Activated naive CD4-positive, alpha-beta T cell treated with anti-CD3 and anti-CD28 coated beads, Interleukin-2, amount 50 U/mL, for 16 hours (primary cell): Measurements from ENCODE around the gene MCRIP1.

Source experiments
- DNase-seq: peaks from one replicate; pipeline ENCODE4 v3.0.0-alpha.2; 2020

MCRIP1 gene

GRCh38 chr17:81817758-81818147 lies 15.3 kb downstream of the MCRIP1 start:
- DNase-seq = no peak

- no peak for DNase-seq
Observed at GRCh38 chr17:81815646-81815986, 17.5 kb downstream of the MCRIP1 start.

GRCh38 chr17:81814748-81815645 lies 18.1 kb downstream of the MCRIP1 start:
- DNase-seq = no peak

- DNase-seq = no peak
Observed at GRCh38 chr17:81813861-81814683, 19.0 kb downstream of the MCRIP1 start.

GRCh38 chr17:81813371-81813684 lies 19.8 kb downstream of the MCRIP1 start:
- no peak for DNase-seq

GRCh38 chr17:81812571-81813370 lies 20.3 kb downstream of the MCRIP1 start:
- no peak for DNase-seq

GRCh38 chr17:81811705-81812570 lies 21.2 kb downstream of the MCRIP1 start:
- DNase-seq = no peak

- DNase-seq = no peak
Observed at GRCh38 chr17:81810892-81811704, 22.0 kb downstream of the MCRIP1 start.

- no peak for DNase-seq
Observed at GRCh38 chr17:81810476-81810875, 22.6 kb downstream of the MCRIP1 start.

GRCh38 chr17:81809556-81809998 lies 23.5 kb downstream of the MCRIP1 start:
- DNase-seq = no peak

GRCh38 chr17:81808778-81809555 lies 24.1 kb downstream of the MCRIP1 start:
- no peak for DNase-seq

GRCh38 chr17:81807839-81808238 lies 25.3 kb downstream of the MCRIP1 start:
- DNase-seq = no peak

- no peak for DNase-seq
Observed at GRCh38 chr17:81807210-81807719, 25.8 kb downstream of the MCRIP1 start.

- no peak for DNase-seq
Observed at GRCh38 chr17:81806461-81807209, 26.5 kb downstream of the MCRIP1 start.

GRCh38 chr17:81805707-81806460 lies 27.2 kb downstream of the MCRIP1 start:
- no peak for DNase-seq

GRCh38 chr17:81804559-81805399 lies 28.3 kb downstream of the MCRIP1 start:
- DNase-seq = no peak

- DNase-seq = no peak
Observed at GRCh38 chr17:81803728-81804558, 29.1 kb downstream of the MCRIP1 start, which contains the start of gene GCGR. GCGR (plus strand) TSS chr17:81804150; CDS start chr17:81809019, 4,869 bp downstream.
